D721Med (cell line): ENCODE measurements around the gene AUTS2.
A peak's percentile ranks its signal among the peaks of the same experiment; 100 is the strongest.

ENCODE experiments used
- DNase-seq: peaks from one replicate; pipeline ENCODE4 v3.0.0; 2011; ENCODE audit warnings: low spot score; ENCODE audit not compliant: insufficient read length
- FAIRE-seq: peaks from 2 replicates; lab custom pipeline; 2011; peaks lifted over from hg19 to GRCh38; lab: Jason Lieb, UNC
- CTCF ChIP-seq: IDR thresholded peaks from 2 replicates; pipeline ENCODE4 v1.5.1; 2012; ENCODE audit warnings: mild to moderate bottlenecking, control low read depth; ENCODE audit not compliant: insufficient read depth; ENCODE audit errors: missing control alignments

The AUTS2 gene

GRCh38 chr7:70582927-70583895 is 984.9 kb downstream of the AUTS2 start:
- FAIRE-seq (peak; percentile 35), DNase-seq (peak; percentile 43)
- no peak for TF ChIP-seq CTCF

- FAIRE-seq (no peak), DNase-seq (no peak)
- TF ChIP-seq CTCF = no peak
These were observed 985.9 kb downstream of the AUTS2 start for GRCh38 chr7:70583965-70584883.

- no peak for DNase-seq
- peak; percentile 47 for TF ChIP-seq CTCF
- FAIRE-seq = no peak
These were observed 986.8 kb downstream of the AUTS2 start for GRCh38 chr7:70585071-70585470.

- no peak for FAIRE-seq
These were observed 988.5 kb downstream of the AUTS2 start for GRCh38 chr7:70586822-70587221.

GRCh38 chr7:70587739-70588138 is 989.5 kb downstream of the AUTS2 start:
- TF ChIP-seq CTCF = no peak
- FAIRE-seq = no peak
- DNase-seq = no peak

More at GRCh38 chr7:70586822-70587221, 988.5 kb downstream of the AUTS2 start:
- no peak for DNase-seq
- no peak for TF ChIP-seq CTCF

GRCh38 chr7:70588191-70588921 is 990.1 kb downstream of the AUTS2 start:
- DNase-seq (no peak), FAIRE-seq (no peak)
- no peak for TF ChIP-seq CTCF
